OCI-LY1 (cell line): Measurements from ENCODE around the gene KBTBD7.

Source experiments
- EZH2 ChIP-seq: fragments of 200-600 bp; sonication (generic), shearing (Covaris generic); IDR thresholded peaks from 2 replicates; pipeline ENCODE4 v1.8.0; 2017; ENCODE audit warnings: borderline replicate concordance, mixed run types, mild to moderate bottlenecking, antibody characterized with exemption, low read length, moderate library complexity, mixed read lengths
- TF ChIP-seq, protein P1 (sequence below): fragments of 200-600 bp; sonication (generic), shearing (Covaris generic); IDR thresholded peaks from 2 replicates; pipeline ENCODE4 v1.5.1; 2017; ENCODE audit warnings: mild to moderate bottlenecking, antibody characterized with exemption, low read length, moderate library complexity, mixed read lengths

- TF ChIP-seq, protein P1, sequence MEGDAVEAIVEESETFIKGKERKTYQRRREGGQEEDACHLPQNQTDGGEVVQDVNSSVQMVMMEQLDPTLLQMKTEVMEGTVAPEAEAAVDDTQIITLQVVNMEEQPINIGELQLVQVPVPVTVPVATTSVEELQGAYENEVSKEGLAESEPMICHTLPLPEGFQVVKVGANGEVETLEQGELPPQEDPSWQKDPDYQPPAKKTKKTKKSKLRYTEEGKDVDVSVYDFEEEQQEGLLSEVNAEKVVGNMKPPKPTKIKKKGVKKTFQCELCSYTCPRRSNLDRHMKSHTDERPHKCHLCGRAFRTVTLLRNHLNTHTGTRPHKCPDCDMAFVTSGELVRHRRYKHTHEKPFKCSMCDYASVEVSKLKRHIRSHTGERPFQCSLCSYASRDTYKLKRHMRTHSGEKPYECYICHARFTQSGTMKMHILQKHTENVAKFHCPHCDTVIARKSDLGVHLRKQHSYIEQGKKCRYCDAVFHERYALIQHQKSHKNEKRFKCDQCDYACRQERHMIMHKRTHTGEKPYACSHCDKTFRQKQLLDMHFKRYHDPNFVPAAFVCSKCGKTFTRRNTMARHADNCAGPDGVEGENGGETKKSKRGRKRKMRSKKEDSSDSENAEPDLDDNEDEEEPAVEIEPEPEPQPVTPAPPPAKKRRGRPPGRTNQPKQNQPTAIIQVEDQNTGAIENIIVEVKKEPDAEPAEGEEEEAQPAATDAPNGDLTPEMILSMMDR: no peak
- no peak for TF ChIP-seq EZH2
Observed at GRCh38 chr13:41224113-41225110, 30.0 kb upstream of the KBTBD7 start.
